ENCODE results near the gene KRTAP13-4. TPM values are rescaled to one million over a fixed set of nuclear protein-coding genes. Genes with fewer than 3 reads are reported as not detected.
A peak's percentile ranks its signal among the peaks of the same experiment; 100 is the strongest.

KRTAP13-4 gene
- total and polyA plus RNA-seq, 2 experiments from 2014 or later: not detected

DNA sequence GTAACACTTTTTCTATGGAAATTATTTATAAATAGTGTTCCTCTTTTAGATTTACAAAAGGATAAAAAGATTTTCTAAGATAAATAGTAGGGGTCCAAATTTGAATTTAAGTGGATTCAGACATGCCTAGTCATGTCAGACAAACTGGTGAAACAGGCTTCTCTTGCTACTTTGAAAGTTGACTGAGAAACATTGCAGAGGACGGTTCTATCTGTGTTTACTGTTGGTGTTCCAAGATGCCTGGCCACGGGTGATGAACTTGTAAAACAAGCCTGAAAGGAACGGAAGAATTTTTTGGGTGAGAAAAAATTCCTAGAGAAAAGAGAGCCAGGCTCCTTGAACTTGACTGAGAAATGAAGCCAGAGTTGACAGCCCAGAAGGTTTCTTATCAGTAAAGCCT lies 48.0 kb downstream of the KRTAP13-4 start:
- Histone ChIP-seq H3K79me2 (no peaks in the 10 kb centered on the region), H3K9me2 (replicated peaks; ENCODE audit: insufficient read depth) (no peaks in the 10 kb centered on the region), H3K4me3 (no peak overlapping the region), H3K27ac (peak overlapping the region; percentile 4), H3K27me3 (no peaks in the 10 kb centered on the region), H3K36me3 (replicated peaks; ENCODE audit: insufficient read depth, low read depth) (no peaks in the 10 kb centered on the region), H3K4me2 (no peak overlapping the region), H3K9me3 (ENCODE audit: low read depth) (no peaks in the 10 kb centered on the region), H4K20me1 (ENCODE audit: insufficient read depth, poor library complexity, severe bottlenecking) (no peaks in the 10 kb centered on the region), H3K4me1 (ENCODE audit: insufficient read depth) (no peaks in the 10 kb centered on the region), H2AFZ (no peak overlapping the region)
- peak; percentile 18 for DNase-seq (ENCODE audit: low spot score)
- TF ChIP-seq EZH2 (IDR thresholded peaks at IDR 0.05; ENCODE audit: borderline replicate concordance) (no peak), EZH2phosphoT487 (IDR thresholded peaks at IDR 0.05; ENCODE audit: low read depth, severe bottlenecking, unreplicated experiment) (no peak)
- TF ChIP-seq, protein P1, sequence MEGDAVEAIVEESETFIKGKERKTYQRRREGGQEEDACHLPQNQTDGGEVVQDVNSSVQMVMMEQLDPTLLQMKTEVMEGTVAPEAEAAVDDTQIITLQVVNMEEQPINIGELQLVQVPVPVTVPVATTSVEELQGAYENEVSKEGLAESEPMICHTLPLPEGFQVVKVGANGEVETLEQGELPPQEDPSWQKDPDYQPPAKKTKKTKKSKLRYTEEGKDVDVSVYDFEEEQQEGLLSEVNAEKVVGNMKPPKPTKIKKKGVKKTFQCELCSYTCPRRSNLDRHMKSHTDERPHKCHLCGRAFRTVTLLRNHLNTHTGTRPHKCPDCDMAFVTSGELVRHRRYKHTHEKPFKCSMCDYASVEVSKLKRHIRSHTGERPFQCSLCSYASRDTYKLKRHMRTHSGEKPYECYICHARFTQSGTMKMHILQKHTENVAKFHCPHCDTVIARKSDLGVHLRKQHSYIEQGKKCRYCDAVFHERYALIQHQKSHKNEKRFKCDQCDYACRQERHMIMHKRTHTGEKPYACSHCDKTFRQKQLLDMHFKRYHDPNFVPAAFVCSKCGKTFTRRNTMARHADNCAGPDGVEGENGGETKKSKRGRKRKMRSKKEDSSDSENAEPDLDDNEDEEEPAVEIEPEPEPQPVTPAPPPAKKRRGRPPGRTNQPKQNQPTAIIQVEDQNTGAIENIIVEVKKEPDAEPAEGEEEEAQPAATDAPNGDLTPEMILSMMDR (IDR thresholded peaks at IDR 0.05; ENCODE audit: poor library complexity): no peak
- WGBS (ENCODE audit: low lambda C conversion rate, missing lambda C conversion rate): 30% methylated on average over 3 of the region's 3 CpGs

DNA sequence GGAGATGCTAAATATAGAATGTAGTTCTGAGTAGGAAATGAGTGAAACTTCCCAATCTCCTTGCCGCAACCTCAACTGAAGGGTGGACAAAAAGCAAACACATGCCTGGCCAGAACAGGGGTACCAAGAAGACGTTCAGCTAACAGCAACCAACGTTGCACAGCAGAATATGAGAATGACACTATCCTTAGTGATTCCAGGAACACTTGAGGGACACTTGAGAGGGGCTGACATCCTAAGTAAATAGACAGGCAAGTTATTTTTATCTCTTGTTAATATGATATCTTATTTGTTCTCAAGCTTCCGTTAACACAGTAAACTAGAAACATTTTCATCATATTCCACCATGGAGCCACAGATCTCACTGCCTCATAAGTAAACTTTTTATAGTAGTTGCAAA lies 49.2 kb downstream of the KRTAP13-4 start:
- H3K36me3 ChIP-seq (replicated peaks; ENCODE audit: insufficient read depth, low read depth): no peaks in the 10 kb centered on the region
- no peaks in the 10 kb centered on the region for H3K27me3 ChIP-seq
- no peak overlapping the region for H3K4me2 ChIP-seq
- no peaks in the 10 kb centered on the region for H3K9me3 ChIP-seq (ENCODE audit: low read depth)
- no peak overlapping the region for H3K27ac ChIP-seq
- WGBS (ENCODE audit: low lambda C conversion rate, missing lambda C conversion rate): 85% methylated on average over 4 of the region's 4 CpGs
- no peaks in the 10 kb centered on the region for H4K20me1 ChIP-seq (ENCODE audit: insufficient read depth, poor library complexity, severe bottlenecking)
- no peak overlapping the region for H3K4me3 ChIP-seq
- no peaks in the 10 kb centered on the region for H3K4me1 ChIP-seq (ENCODE audit: insufficient read depth)
- H2AFZ ChIP-seq: no peak overlapping the region
- TF ChIP-seq, protein P1 (IDR thresholded peaks at IDR 0.05; ENCODE audit: poor library complexity): no peak
- TF ChIP-seq EZH2 (IDR thresholded peaks at IDR 0.05; ENCODE audit: borderline replicate concordance): no peak
- H3K79me2 ChIP-seq: no peaks in the 10 kb centered on the region
- H3K9me2 ChIP-seq (replicated peaks; ENCODE audit: insufficient read depth): no peaks in the 10 kb centered on the region
- DNase-seq (ENCODE audit: low spot score): no peak

- Histone ChIP-seq H3K4me1 (ENCODE audit: insufficient read depth) (no peaks in the 10 kb centered on the region), H3K4me2 (no peak within 1 kb of the TSS), H3K9me2 (replicated peaks; ENCODE audit: insufficient read depth) (no peaks in the 10 kb centered on the region), H3K36me3 (replicated peaks; ENCODE audit: insufficient read depth, low read depth) (no peaks in the 10 kb centered on the region), H3K79me2 (no peaks in the 10 kb centered on the region), H3K9me3 (ENCODE audit: low read depth) (no peaks in the 10 kb centered on the region), H2AFZ (no peak within 1 kb of the TSS), H4K20me1 (ENCODE audit: insufficient read depth, poor library complexity, severe bottlenecking) (no peaks in the 10 kb centered on the region), H3K27me3 (no peaks in the 10 kb centered on the region), H3K4me3 (no peak within 1 kb of the TSS), H3K27ac (no peak within 1 kb of the TSS)
- no peak for DNase-seq (ENCODE audit: low spot score)
- 93% methylated on average over 7 of the region's 7 CpGs for WGBS (ENCODE audit: low lambda C conversion rate, missing lambda C conversion rate)
- TF ChIP-seq EZH2phosphoT487 (IDR thresholded peaks at IDR 0.05; ENCODE audit: low read depth, severe bottlenecking, unreplicated experiment) (no peak), EZH2 (IDR thresholded peaks at IDR 0.05; ENCODE audit: borderline replicate concordance) (no peak)
- TF ChIP-seq, protein P1 (IDR thresholded peaks at IDR 0.05; ENCODE audit: poor library complexity): no peak
Observed at GRCh38 chr21:30480145-30480544, 50.1 kb downstream of the KRTAP13-4 start, which contains the start of gene KRTAP19-1. Gene KRTAP19-1 (minus strand): TSS chr21:30480367. CDS start chr21:30480317, 50 bp downstream.

Other genes with a start within 250 kb of the KRTAP13-4 start
- 0.67 and 0.84 TPM in 2 replicates for gene CLDN8, start 214.1 kb upstream of the KRTAP13-4 start, total RNA-seq
- 0.44 and 0.64 TPM in 2 replicates for gene CLDN8, start 214.1 kb upstream of the KRTAP13-4 start, polyA plus RNA-seq
- not detected in 2 replicates for gene KRTAP24-1, start 147.3 kb upstream of the KRTAP13-4 start, total RNA-seq
- not detected in 2 replicates for gene KRTAP24-1, start 147.3 kb upstream of the KRTAP13-4 start, polyA plus RNA-seq
- not detected in 2 replicates for gene KRTAP25-1, start 140.7 kb upstream of the KRTAP13-4 start, total RNA-seq
- gene KRTAP25-1, start 140.7 kb upstream of the KRTAP13-4 start, polyA plus RNA-seq: not detected in 2 replicates
- not detected in 2 replicates for gene KRTAP26-1, start 109.9 kb upstream of the KRTAP13-4 start, total RNA-seq
- not detected in 2 replicates for gene KRTAP26-1, start 109.9 kb upstream of the KRTAP13-4 start, polyA plus RNA-seq
- not detected in 2 replicates for gene KRTAP27-1, start 92.5 kb upstream of the KRTAP13-4 start, total RNA-seq
- not detected in 2 replicates for gene KRTAP27-1, start 92.5 kb upstream of the KRTAP13-4 start, polyA plus RNA-seq
- gene KRTAP23-1, start 81.6 kb upstream of the KRTAP13-4 start, total RNA-seq: not detected in 2 replicates
- not detected in 2 replicates for gene KRTAP23-1, start 81.6 kb upstream of the KRTAP13-4 start, polyA plus RNA-seq
- not detected in 2 replicates for gene KRTAP13-2, start 57.9 kb upstream of the KRTAP13-4 start, total RNA-seq
- not detected in 2 replicates for gene KRTAP13-2, start 57.9 kb upstream of the KRTAP13-4 start, polyA plus RNA-seq
- not detected in 2 replicates for gene KRTAP13-1, start 34.2 kb upstream of the KRTAP13-4 start, total RNA-seq
- gene KRTAP13-1, start 34.2 kb upstream of the KRTAP13-4 start, polyA plus RNA-seq: not detected in 2 replicates
- not detected in 2 replicates for gene KRTAP13-3, start 4.3 kb upstream of the KRTAP13-4 start, total RNA-seq
- not detected in 2 replicates for gene KRTAP13-3, start 4.3 kb upstream of the KRTAP13-4 start, polyA plus RNA-seq
- gene KRTAP15-1, start 10.1 kb downstream of the KRTAP13-4 start, total RNA-seq: not detected in 2 replicates
- not detected in 2 replicates for gene KRTAP15-1, start 10.1 kb downstream of the KRTAP13-4 start, polyA plus RNA-seq
- gene KRTAP19-1, start 50.1 kb downstream of the KRTAP13-4 start, total RNA-seq: not detected in 2 replicates
- gene KRTAP19-1, start 50.1 kb downstream of the KRTAP13-4 start, polyA plus RNA-seq: not detected in 2 replicates
- not detected in 2 replicates for gene KRTAP19-2, start 57.2 kb downstream of the KRTAP13-4 start, total RNA-seq
- not detected in 2 replicates for gene KRTAP19-2, start 57.2 kb downstream of the KRTAP13-4 start, polyA plus RNA-seq
- gene KRTAP19-3, start 61.8 kb downstream of the KRTAP13-4 start, total RNA-seq: not detected in 2 replicates
- gene KRTAP19-3, start 61.8 kb downstream of the KRTAP13-4 start, polyA plus RNA-seq: not detected in 2 replicates
- gene KRTAP19-4, start 66.9 kb downstream of the KRTAP13-4 start, total RNA-seq: not detected in 2 replicates
- not detected in 2 replicates for gene KRTAP19-4, start 66.9 kb downstream of the KRTAP13-4 start, polyA plus RNA-seq
- not detected in 2 replicates for gene KRTAP19-5, start 71.9 kb downstream of the KRTAP13-4 start, total RNA-seq
- gene KRTAP19-5, start 71.9 kb downstream of the KRTAP13-4 start, polyA plus RNA-seq: not detected in 2 replicates
- gene KRTAP19-6, start 111.6 kb downstream of the KRTAP13-4 start, total RNA-seq: not detected in 2 replicates
- gene KRTAP19-6, start 111.6 kb downstream of the KRTAP13-4 start, polyA plus RNA-seq: not detected in 2 replicates
- not detected in 2 replicates for gene KRTAP19-7, start 131.1 kb downstream of the KRTAP13-4 start, total RNA-seq
- not detected in 2 replicates for gene KRTAP19-7, start 131.1 kb downstream of the KRTAP13-4 start, polyA plus RNA-seq
- not detected in 2 replicates for gene KRTAP22-2, start 160.2 kb downstream of the KRTAP13-4 start, total RNA-seq
- not detected in 2 replicates for gene KRTAP22-2, start 160.2 kb downstream of the KRTAP13-4 start, polyA plus RNA-seq
- not detected in 2 replicates for gene KRTAP6-3, start 162.2 kb downstream of the KRTAP13-4 start, total RNA-seq
- not detected in 2 replicates for gene KRTAP6-3, start 162.2 kb downstream of the KRTAP13-4 start, polyA plus RNA-seq
- not detected in 2 replicates for gene KRTAP6-2, start 168.7 kb downstream of the KRTAP13-4 start, total RNA-seq
- gene KRTAP6-2, start 168.7 kb downstream of the KRTAP13-4 start, polyA plus RNA-seq: not detected in 2 replicates
- not detected in 2 replicates for gene KRTAP22-1, start 170.9 kb downstream of the KRTAP13-4 start, total RNA-seq
- not detected in 2 replicates for gene KRTAP22-1, start 170.9 kb downstream of the KRTAP13-4 start, polyA plus RNA-seq
- gene KRTAP6-1, start 183.7 kb downstream of the KRTAP13-4 start, total RNA-seq: not detected in 2 replicates
- not detected in 2 replicates for gene KRTAP6-1, start 183.7 kb downstream of the KRTAP13-4 start, polyA plus RNA-seq
- gene KRTAP20-1, start 186.2 kb downstream of the KRTAP13-4 start, total RNA-seq: not detected in 2 replicates
- gene KRTAP20-1, start 186.2 kb downstream of the KRTAP13-4 start, polyA plus RNA-seq: not detected in 2 replicates
- not detected in 2 replicates for gene KRTAP20-4, start 190.4 kb downstream of the KRTAP13-4 start, total RNA-seq
- not detected in 2 replicates for gene KRTAP20-4, start 190.4 kb downstream of the KRTAP13-4 start, polyA plus RNA-seq
- gene KRTAP20-2, start 205.0 kb downstream of the KRTAP13-4 start, total RNA-seq: not detected in 2 replicates
- gene KRTAP20-2, start 205.0 kb downstream of the KRTAP13-4 start, polyA plus RNA-seq: not detected in 2 replicates
- not detected in 2 replicates for gene KRTAP20-3, start 212.6 kb downstream of the KRTAP13-4 start, total RNA-seq
- not detected in 2 replicates for gene KRTAP20-3, start 212.6 kb downstream of the KRTAP13-4 start, polyA plus RNA-seq

Data from hepatocyte (in vitro differentiated cells).